ENCODE results near the gene CACNA1C.

The CACNA1C gene

GRCh38 chr12:2054091-2055018, 1.6 kb downstream of the CACNA1C start:
- Histone ChIP-seq H3F3A (ENCODE audit: control insufficient read depth, insufficient read depth) (no peaks in the 10 kb centered on the region), H3K27ac (ENCODE audit: low read depth, low read length) (no peak overlapping the region), H3K9me2 (replicated peaks; ENCODE audit: control insufficient read depth, low read length) (no peaks in the 10 kb centered on the region), H3K79me2 (ENCODE audit: control insufficient read depth, low read length) (no peaks in the 10 kb centered on the region), H3K36me3 (ENCODE audit: control insufficient read depth, low read length) (no peaks in the 10 kb centered on the region), H4K20me1 (ENCODE audit: control insufficient read depth, insufficient read depth, low read depth, low read length) (no peaks in the 10 kb centered on the region), H3K27me3 (ENCODE audit: control insufficient read depth, low read length) (peaks cover 64% of the 10 kb centered on the region), H3K4me2 (ENCODE audit: low read length) (no peak overlapping the region), H3K9me3 (ENCODE audit: control insufficient read depth, insufficient read depth, low read length) (no peaks in the 10 kb centered on the region), H3K4me1 (ENCODE audit: control insufficient read depth, low read length) (peaks cover 8% of the 10 kb centered on the region), H3K4me3 (ENCODE audit: low read length) (no peak overlapping the region)
- TF ChIP-seq EZH2phosphoT487 (IDR thresholded peaks at IDR 0.05; ENCODE audit: borderline replicate concordance, low read length) (no peak), CTCF (IDR thresholded peaks at IDR 0.05; ENCODE audit: low read depth, low read length, poor library complexity, severe bottlenecking) (no peak)

GRCh38 chr12:2057041-2057794, 4.4 kb downstream of the CACNA1C start:
- no peak overlapping the region for H3K4me3 ChIP-seq (ENCODE audit: low read length)
- H3K9me3 ChIP-seq (ENCODE audit: control insufficient read depth, insufficient read depth, low read length) = no peaks in the 10 kb centered on the region
- H3F3A ChIP-seq (ENCODE audit: control insufficient read depth, insufficient read depth) = no peaks in the 10 kb centered on the region
- H3K79me2 ChIP-seq (ENCODE audit: control insufficient read depth, low read length) = no peaks in the 10 kb centered on the region
- TF ChIP-seq EZH2phosphoT487 (IDR thresholded peaks at IDR 0.05; ENCODE audit: borderline replicate concordance, low read length) (no peak), CTCF (IDR thresholded peaks at IDR 0.05; ENCODE audit: low read depth, low read length, poor library complexity, severe bottlenecking) (peak; percentile 90)
- no peaks in the 10 kb centered on the region for H4K20me1 ChIP-seq (ENCODE audit: control insufficient read depth, insufficient read depth, low read depth, low read length)
- no peak overlapping the region for H3K27ac ChIP-seq (ENCODE audit: low read depth, low read length)
- H3K9me2 ChIP-seq (replicated peaks; ENCODE audit: control insufficient read depth, low read length) = no peaks in the 10 kb centered on the region
- no peaks in the 10 kb centered on the region for H3K36me3 ChIP-seq (ENCODE audit: control insufficient read depth, low read length)
- H3K4me2 ChIP-seq (ENCODE audit: low read length) = no peak overlapping the region
- H3K4me1 ChIP-seq (ENCODE audit: control insufficient read depth, low read length) = no peaks in the 10 kb centered on the region
- peaks cover 58% of the 10 kb centered on the region for H3K27me3 ChIP-seq (ENCODE audit: control insufficient read depth, low read length)

GRCh38 chr12:2057795-2058408, 5.1 kb downstream of the CACNA1C start:
- Histone ChIP-seq H3K79me2 (ENCODE audit: control insufficient read depth, low read length) (no peaks in the 10 kb centered on the region), H4K20me1 (ENCODE audit: control insufficient read depth, insufficient read depth, low read depth, low read length) (no peaks in the 10 kb centered on the region), H3K9me3 (ENCODE audit: control insufficient read depth, insufficient read depth, low read length) (no peaks in the 10 kb centered on the region), H3K4me2 (ENCODE audit: low read length) (no peak overlapping the region), H3K9me2 (replicated peaks; ENCODE audit: control insufficient read depth, low read length) (no peaks in the 10 kb centered on the region), H3K36me3 (ENCODE audit: control insufficient read depth, low read length) (no peaks in the 10 kb centered on the region), H3K27me3 (ENCODE audit: control insufficient read depth, low read length) (peaks cover 57% of the 10 kb centered on the region), H3K27ac (ENCODE audit: low read depth, low read length) (no peak overlapping the region), H3F3A (ENCODE audit: control insufficient read depth, insufficient read depth) (no peaks in the 10 kb centered on the region), H3K4me1 (ENCODE audit: control insufficient read depth, low read length) (no peaks in the 10 kb centered on the region), H3K4me3 (ENCODE audit: low read length) (no peak overlapping the region)
- TF ChIP-seq EZH2phosphoT487 (IDR thresholded peaks at IDR 0.05; ENCODE audit: borderline replicate concordance, low read length) (no peak), CTCF (IDR thresholded peaks at IDR 0.05; ENCODE audit: low read depth, low read length, poor library complexity, severe bottlenecking) (no peak)

All from DOHH2 (cell line).